Loucy (cell line): ENCODE results near the gene NCOA4.

ENCODE experiments used
- CTCF ChIP-seq: fragments of 200-600 bp; sonication (generic); conservative IDR thresholded peaks from 2 replicates; pipeline ENCODE4 v1.5.1; 2014; ENCODE audit warnings: mild to moderate bottlenecking, antibody characterized with exemption, low read length
- EZH2phosphoT487 ChIP-seq: fragments of 200-600 bp; IDR thresholded peaks from 2 replicates; pipeline ENCODE4 v1.6.1; 2018; ENCODE audit warnings: antibody characterized with exemption, mild to moderate bottlenecking, moderate library complexity, borderline replicate concordance

- peak; percentile 17; the same call in 1 of the 2 replicates for TF ChIP-seq CTCF
- TF ChIP-seq EZH2phosphoT487, result no peak
Measured at GRCh38 chr10:46048152-46048551, 17.7 kb upstream of the NCOA4 start.
